Measurements from ENCODE around the gene FLVCR1.
"Not testable (repeated sequence)": the region's sequence is repeated elsewhere in the genome, so short reads cannot be mapped to it uniquely, and the experiment has no call there.

DNA sequence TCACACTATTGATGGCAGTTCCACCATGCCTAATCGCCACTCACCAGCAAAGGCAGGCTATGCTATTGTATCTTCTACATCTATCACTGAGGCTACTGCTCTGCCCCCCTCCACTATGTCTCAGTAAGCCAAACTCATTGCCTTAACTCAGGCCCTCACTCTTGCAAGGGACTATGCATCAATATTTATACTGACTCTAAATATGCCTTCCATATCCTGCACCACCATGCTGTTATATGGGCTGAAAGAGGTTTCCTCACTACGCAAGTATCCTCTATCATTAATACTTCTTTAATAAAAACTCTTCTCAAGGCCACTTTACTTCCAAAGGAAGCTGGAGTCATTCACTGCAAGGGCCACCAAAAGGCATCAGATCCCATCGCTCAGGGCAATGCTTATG, 13.6 kb upstream of the FLVCR1 start:
- TF ChIP-seq POLR2A (IDR thresholded peaks at IDR 0.05; ENCODE audit: low read depth, low read length); POLR2AphosphoS5 (IDR thresholded peaks at IDR 0.05; ENCODE audit: low read depth, low read length); TAF1 (IDR thresholded peaks at IDR 0.05; ENCODE audit: borderline replicate concordance, low read depth, low read length): not testable (repeated sequence)

All from GM12892 (cell line).